Neural cell (in vitro differentiated cells): ENCODE results near the gene NPSR1. TPM values are rescaled to one million over a fixed set of nuclear protein-coding genes. Genes with fewer than 3 reads are reported as not detected.

Experiments used
- H2AFZ ChIP-seq: fragments of 200-600, 300-800 bp; sonication (generic), shearing (Covaris generic); 2 replicates; pipeline ENCODE4 v1.6.0; 2014; ENCODE audit warnings: low read depth, mild to moderate bottlenecking, antibody characterized with exemption, low read length, moderate library complexity
- H3F3A ChIP-seq: fragments of 200-600 bp; shearing (Covaris generic); 2 replicates; pipeline ENCODE4 v1.6.1; 2016; ENCODE audit warnings: mild to moderate bottlenecking, moderate library complexity, mixed read lengths, antibody characterized with exemption, low read length; ENCODE audit not compliant: insufficient read depth, poor library complexity, severe bottlenecking
- H3K27ac ChIP-seq: fragments of 200-600, 300-800 bp; sonication (generic), shearing (Covaris generic); 2 replicates; pipeline ENCODE4 v1.5.1; 2014; ENCODE audit warnings: mild to moderate bottlenecking, low read length, moderate library complexity
- H3K27me3 ChIP-seq: fragments of 300-800, 200-600 bp; sonication (generic), shearing (Covaris generic); 2 replicates; pipeline ENCODE4 v1.6.0; 2014; ENCODE audit warnings: mild to moderate bottlenecking, low read depth, low read length, moderate library complexity; ENCODE audit not compliant: insufficient read depth
- H3K36me3 ChIP-seq: fragments of 300-800, 200-600 bp; sonication (generic), shearing (Covaris generic); 2 replicates; pipeline ENCODE4 v1.5.1; 2014; ENCODE audit warnings: mild to moderate bottlenecking, antibody characterized with exemption, low read length, moderate library complexity; ENCODE audit not compliant: insufficient read depth
- H3K4me2 ChIP-seq: fragments of 300-800, 200-600 bp; sonication (generic), shearing (Covaris generic); 2 replicates; pipeline ENCODE4 v1.6.0; 2014; ENCODE audit warnings: mild to moderate bottlenecking, low read length
- H3K4me3 ChIP-seq: fragments of 300-800, 200-600 bp; sonication (generic), shearing (Covaris generic); 2 replicates; pipeline ENCODE4 v1.5.1; 2014; ENCODE audit warnings: mild to moderate bottlenecking, low read length, moderate library complexity
- H3K79me2 ChIP-seq: fragments of 200-600 bp; shearing (Covaris generic); replicated peaks from 2 replicates; pipeline ENCODE4 v1.6.0; 2014; ENCODE audit warnings: mild to moderate bottlenecking, low read length, moderate library complexity; ENCODE audit not compliant: insufficient read depth
- H3K9ac ChIP-seq: fragments of 300-800, 200-600 bp; sonication (generic), shearing (Covaris generic); 2 replicates; pipeline ENCODE4 v1.6.1; 2016; ENCODE audit warnings: mild to moderate bottlenecking, low read length, mixed read lengths
- H3K9me2 ChIP-seq: fragments of 200-600 bp; shearing (Covaris generic); 2 replicates; pipeline ENCODE4 v1.6.1; 2016; ENCODE audit warnings: mild to moderate bottlenecking, low read length, mixed read lengths; ENCODE audit not compliant: insufficient read depth
- H3K9me3 ChIP-seq: fragments of 200-600, 300-800 bp; sonication (generic), shearing (Covaris generic); 2 replicates; pipeline ENCODE4 v1.6.1; 2016; ENCODE audit warnings: mild to moderate bottlenecking, mixed run types, low read length, moderate library complexity, mixed read lengths
- H4K20me1 ChIP-seq: fragments of 200-600 bp; shearing (Covaris generic); 2 replicates; pipeline ENCODE4 v1.6.1; 2016; ENCODE audit warnings: mild to moderate bottlenecking, mixed run types; ENCODE audit not compliant: insufficient read depth
- CTCF ChIP-seq: fragments of 450-650 bp; IDR thresholded peaks from 2 replicates; pipeline ENCODE4 v1.5.1; 2014; ENCODE audit warnings: antibody characterized with exemption, mild to moderate bottlenecking, moderate library complexity; ENCODE audit not compliant: poor library complexity, severe bottlenecking
- EP300 ChIP-seq: fragments of 450-650 bp; conservative IDR thresholded peaks from 2 replicates; pipeline ENCODE4 v1.6.1; 2014; ENCODE audit warnings: antibody characterized with exemption, mild to moderate bottlenecking, moderate library complexity; ENCODE audit not compliant: poor library complexity, severe bottlenecking
- EZH2 ChIP-seq: fragments of 200-600, 300-800 bp; shearing (Covaris generic), sonication (generic); IDR thresholded peaks from 2 replicates; pipeline ENCODE4 v1.6.1; 2014; ENCODE audit warnings: antibody characterized with exemption, low read length, borderline replicate concordance, mild to moderate bottlenecking; ENCODE audit not compliant: insufficient read depth, poor library complexity, severe bottlenecking
- MXI1 ChIP-seq: fragments of 450-650 bp; conservative IDR thresholded peaks from 2 replicates; pipeline ENCODE4 v1.6.1; 2014; ENCODE audit warnings: antibody characterized with exemption, mild to moderate bottlenecking; ENCODE audit not compliant: poor library complexity, severe bottlenecking
- POLR2AphosphoS5 ChIP-seq: IDR thresholded peaks from 2 replicates; pipeline ENCODE4 v1.6.1; 2012
- RAD21 ChIP-seq: fragments of 450-650 bp; conservative IDR thresholded peaks from 2 replicates; pipeline ENCODE4 v1.6.1; 2014; ENCODE audit warnings: antibody characterized with exemption, mild to moderate bottlenecking, moderate library complexity
- REST ChIP-seq: IDR thresholded peaks from 2 replicates; pipeline ENCODE4 v1.6.1; 2012; ENCODE audit warnings: borderline replicate concordance
- SMC3 ChIP-seq: fragments of 450-650 bp; conservative IDR thresholded peaks from 2 replicates; pipeline ENCODE4 v1.6.1; 2014; ENCODE audit warnings: antibody characterized with exemption, mild to moderate bottlenecking, moderate library complexity; ENCODE audit not compliant: poor library complexity
- TAF1 ChIP-seq: IDR thresholded peaks from 2 replicates; pipeline ENCODE4 v1.6.1; 2012; ENCODE audit warnings: low read depth
- polyA plus RNA-seq: library from polyadenylated mRNA; depleted of rRNA; stranded (reverse); fragments of >200 nt; gene quantifications from 2 replicates; pipeline ENCODE4 v1.2.3, GENCODE V29; 2014

Gene NPSR1
- polyA plus RNA-seq, 1 donor from 2014 or later = not detected

GRCh38 chr7:34735526-34735925, 77.5 kb downstream of the NPSR1 start:
- Histone ChIP-seq H3F3A (no peaks in the 10 kb centered on the region), H3K36me3 (no peaks in the 10 kb centered on the region), H2AFZ (no peak overlapping the region), H3K79me2 (no peaks in the 10 kb centered on the region), H3K4me3 (no peak overlapping the region), H3K9ac (no peak overlapping the region), H4K20me1 (no peaks in the 10 kb centered on the region), H3K27ac (no peak overlapping the region), H3K27me3 (no peaks in the 10 kb centered on the region), H3K4me2 (no peak overlapping the region), H3K9me2 (no peaks in the 10 kb centered on the region), H3K9me3 (no peaks in the 10 kb centered on the region)
- no peak for TF ChIP-seq REST
- TF ChIP-seq MXI1 = no peak
- no peak for TF ChIP-seq SMC3
- no peak for TF ChIP-seq RAD21
- TF ChIP-seq TAF1 = no peak
- no peak for TF ChIP-seq EP300
- TF ChIP-seq POLR2AphosphoS5 = no peak
- TF ChIP-seq CTCF = no peak
- TF ChIP-seq EZH2 = no peak

GRCh38 chr7:34739651-34740300, 81.8 kb downstream of the NPSR1 start:
- no peak for TF ChIP-seq EZH2
- TF ChIP-seq TAF1 = no peak
- no peak for TF ChIP-seq CTCF
- no peak for TF ChIP-seq POLR2AphosphoS5
- no peak for TF ChIP-seq REST
- TF ChIP-seq RAD21 = no peak
- TF ChIP-seq EP300 = no peak
- no peak for TF ChIP-seq MXI1
- TF ChIP-seq SMC3 = no peak
- H3K79me2 ChIP-seq = no peaks in the 10 kb centered on the region
- H3F3A ChIP-seq = no peaks in the 10 kb centered on the region
- no peaks in the 10 kb centered on the region for H3K9me3 ChIP-seq
- H2AFZ ChIP-seq = no peak overlapping the region
- H3K4me2 ChIP-seq = no peak overlapping the region
- H4K20me1 ChIP-seq = no peaks in the 10 kb centered on the region
- no peak overlapping the region for H3K9ac ChIP-seq
- H3K4me3 ChIP-seq = no peak overlapping the region
- no peaks in the 10 kb centered on the region for H3K36me3 ChIP-seq
- H3K27me3 ChIP-seq = no peaks in the 10 kb centered on the region
- H3K27ac ChIP-seq = no peak overlapping the region
- no peaks in the 10 kb centered on the region for H3K9me2 ChIP-seq
